HEK293 (cell line): ENCODE results near the gene GTSF1L.

ENCODE experiments used
- CTCF ChIP-seq: fragments of 450-650 bp; formaldehyde crosslinking; IDR thresholded peaks from 2 replicates; pipeline ENCODE4 v1.5.1; 2016; ENCODE audit warnings: missing biosample characterization, missing genetic modification characterization
- ZNF626 ChIP-seq: fragments of 450-650 bp; sonication (Bioruptor Pico); formaldehyde crosslinking; IDR thresholded peaks from 2 replicates; pipeline ENCODE4 v1.5.1; 2018; ENCODE audit warnings: missing biosample characterization, missing genetic modification characterization, inconsistent platforms
- ZNF677 ChIP-seq: fragments of 450-650 bp; IDR thresholded peaks from 2 replicates; pipeline ENCODE4 v1.5.0; 2018; ENCODE audit warnings: missing biosample characterization, mild to moderate bottlenecking, missing genetic modification characterization, moderate library complexity

GRCh38 chr20:43681991-43682410 lies 44.8 kb downstream of the GTSF1L start:
- TF ChIP-seq ZNF677: no peak
- no peak for TF ChIP-seq CTCF (tag by site-specific recombination)
- no peak for TF ChIP-seq ZNF626 (tag by site-specific recombination)
